ENCODE results near the gene CTNNA2.

DNA sequence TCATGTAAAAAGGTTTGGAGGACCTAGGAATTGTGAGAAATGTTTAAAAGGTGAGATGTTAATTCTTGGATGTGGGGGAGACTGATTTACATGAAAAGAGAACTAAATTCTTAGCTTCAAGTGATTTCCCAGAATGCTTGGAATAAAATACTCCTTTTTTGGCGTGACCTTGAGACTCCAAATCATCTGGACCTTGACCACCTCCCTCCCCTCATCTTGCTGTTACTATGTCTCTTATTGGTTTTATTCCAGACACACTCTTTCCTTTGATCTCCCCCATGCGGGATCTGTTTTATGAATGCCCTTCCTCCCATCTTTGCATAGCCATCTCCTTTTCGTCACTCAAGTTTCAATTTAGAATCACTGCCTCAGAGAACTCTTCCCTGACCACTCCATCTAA lies 811.7 kb downstream of the CTNNA2 start:
- TF ChIP-seq, protein P1, sequence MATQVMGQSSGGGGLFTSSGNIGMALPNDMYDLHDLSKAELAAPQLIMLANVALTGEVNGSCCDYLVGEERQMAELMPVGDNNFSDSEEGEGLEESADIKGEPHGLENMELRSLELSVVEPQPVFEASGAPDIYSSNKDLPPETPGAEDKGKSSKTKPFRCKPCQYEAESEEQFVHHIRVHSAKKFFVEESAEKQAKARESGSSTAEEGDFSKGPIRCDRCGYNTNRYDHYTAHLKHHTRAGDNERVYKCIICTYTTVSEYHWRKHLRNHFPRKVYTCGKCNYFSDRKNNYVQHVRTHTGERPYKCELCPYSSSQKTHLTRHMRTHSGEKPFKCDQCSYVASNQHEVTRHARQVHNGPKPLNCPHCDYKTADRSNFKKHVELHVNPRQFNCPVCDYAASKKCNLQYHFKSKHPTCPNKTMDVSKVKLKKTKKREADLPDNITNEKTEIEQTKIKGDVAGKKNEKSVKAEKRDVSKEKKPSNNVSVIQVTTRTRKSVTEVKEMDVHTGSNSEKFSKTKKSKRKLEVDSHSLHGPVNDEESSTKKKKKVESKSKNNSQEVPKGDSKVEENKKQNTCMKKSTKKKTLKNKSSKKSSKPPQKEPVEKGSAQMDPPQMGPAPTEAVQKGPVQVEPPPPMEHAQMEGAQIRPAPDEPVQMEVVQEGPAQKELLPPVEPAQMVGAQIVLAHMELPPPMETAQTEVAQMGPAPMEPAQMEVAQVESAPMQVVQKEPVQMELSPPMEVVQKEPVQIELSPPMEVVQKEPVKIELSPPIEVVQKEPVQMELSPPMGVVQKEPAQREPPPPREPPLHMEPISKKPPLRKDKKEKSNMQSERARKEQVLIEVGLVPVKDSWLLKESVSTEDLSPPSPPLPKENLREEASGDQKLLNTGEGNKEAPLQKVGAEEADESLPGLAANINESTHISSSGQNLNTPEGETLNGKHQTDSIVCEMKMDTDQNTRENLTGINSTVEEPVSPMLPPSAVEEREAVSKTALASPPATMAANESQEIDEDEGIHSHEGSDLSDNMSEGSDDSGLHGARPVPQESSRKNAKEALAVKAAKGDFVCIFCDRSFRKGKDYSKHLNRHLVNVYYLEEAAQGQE (IDR thresholded peaks at IDR 0.05; ENCODE audit: low read depth, low read length) = no peak
- TF ChIP-seq EP300 (IDR thresholded peaks at IDR 0.05; ENCODE audit: borderline replicate concordance in 1 of 2, low read depth in 1 of 2, low read length in 1 of 2) (no peak), GABPA (IDR thresholded peaks at IDR 0.05; ENCODE audit: low read depth) (no peak), CHD2 (IDR thresholded peaks at IDR 0.05; ENCODE audit: low read length, partially characterized antibody) (no peak), RXRA (IDR thresholded peaks at IDR 0.05; ENCODE audit: borderline replicate concordance, low read depth) (no peak), EZH2phosphoT487 (IDR thresholded peaks at IDR 0.05; ENCODE audit: borderline replicate concordance, low read depth) (no peak), POLR2AphosphoS5 (IDR thresholded peaks at IDR 0.05; ENCODE audit: low read depth, low read length) (no peak), RAD21 (IDR thresholded peaks at IDR 0.05; ENCODE audit: low read length) (no peak), FOXM1 (IDR thresholded peaks at IDR 0.05; ENCODE audit: low read depth) (no peak), YY1 (IDR thresholded peaks at IDR 0.05; ENCODE audit: low read depth) (no peak), TCF12 (IDR thresholded peaks at IDR 0.05) (no peak), TEAD4 (IDR thresholded peaks at IDR 0.05; ENCODE audit: borderline replicate concordance, insufficient read depth) (no peak)
- TF ChIP-seq, protein P2, sequence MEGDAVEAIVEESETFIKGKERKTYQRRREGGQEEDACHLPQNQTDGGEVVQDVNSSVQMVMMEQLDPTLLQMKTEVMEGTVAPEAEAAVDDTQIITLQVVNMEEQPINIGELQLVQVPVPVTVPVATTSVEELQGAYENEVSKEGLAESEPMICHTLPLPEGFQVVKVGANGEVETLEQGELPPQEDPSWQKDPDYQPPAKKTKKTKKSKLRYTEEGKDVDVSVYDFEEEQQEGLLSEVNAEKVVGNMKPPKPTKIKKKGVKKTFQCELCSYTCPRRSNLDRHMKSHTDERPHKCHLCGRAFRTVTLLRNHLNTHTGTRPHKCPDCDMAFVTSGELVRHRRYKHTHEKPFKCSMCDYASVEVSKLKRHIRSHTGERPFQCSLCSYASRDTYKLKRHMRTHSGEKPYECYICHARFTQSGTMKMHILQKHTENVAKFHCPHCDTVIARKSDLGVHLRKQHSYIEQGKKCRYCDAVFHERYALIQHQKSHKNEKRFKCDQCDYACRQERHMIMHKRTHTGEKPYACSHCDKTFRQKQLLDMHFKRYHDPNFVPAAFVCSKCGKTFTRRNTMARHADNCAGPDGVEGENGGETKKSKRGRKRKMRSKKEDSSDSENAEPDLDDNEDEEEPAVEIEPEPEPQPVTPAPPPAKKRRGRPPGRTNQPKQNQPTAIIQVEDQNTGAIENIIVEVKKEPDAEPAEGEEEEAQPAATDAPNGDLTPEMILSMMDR (IDR thresholded peaks at IDR 0.05) = no peak
- TF ChIP-seq, protein P3, sequence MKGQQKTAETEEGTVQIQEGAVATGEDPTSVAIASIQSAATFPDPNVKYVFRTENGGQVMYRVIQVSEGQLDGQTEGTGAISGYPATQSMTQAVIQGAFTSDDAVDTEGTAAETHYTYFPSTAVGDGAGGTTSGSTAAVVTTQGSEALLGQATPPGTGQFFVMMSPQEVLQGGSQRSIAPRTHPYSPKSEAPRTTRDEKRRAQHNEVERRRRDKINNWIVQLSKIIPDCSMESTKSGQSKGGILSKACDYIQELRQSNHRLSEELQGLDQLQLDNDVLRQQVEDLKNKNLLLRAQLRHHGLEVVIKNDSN (IDR thresholded peaks at IDR 0.05; ENCODE audit: borderline replicate concordance, low read depth) = no peak

All from SK-N-SH (cell line).